ENCODE measurements around the gene VPS51.

VPS51 gene

DNA sequence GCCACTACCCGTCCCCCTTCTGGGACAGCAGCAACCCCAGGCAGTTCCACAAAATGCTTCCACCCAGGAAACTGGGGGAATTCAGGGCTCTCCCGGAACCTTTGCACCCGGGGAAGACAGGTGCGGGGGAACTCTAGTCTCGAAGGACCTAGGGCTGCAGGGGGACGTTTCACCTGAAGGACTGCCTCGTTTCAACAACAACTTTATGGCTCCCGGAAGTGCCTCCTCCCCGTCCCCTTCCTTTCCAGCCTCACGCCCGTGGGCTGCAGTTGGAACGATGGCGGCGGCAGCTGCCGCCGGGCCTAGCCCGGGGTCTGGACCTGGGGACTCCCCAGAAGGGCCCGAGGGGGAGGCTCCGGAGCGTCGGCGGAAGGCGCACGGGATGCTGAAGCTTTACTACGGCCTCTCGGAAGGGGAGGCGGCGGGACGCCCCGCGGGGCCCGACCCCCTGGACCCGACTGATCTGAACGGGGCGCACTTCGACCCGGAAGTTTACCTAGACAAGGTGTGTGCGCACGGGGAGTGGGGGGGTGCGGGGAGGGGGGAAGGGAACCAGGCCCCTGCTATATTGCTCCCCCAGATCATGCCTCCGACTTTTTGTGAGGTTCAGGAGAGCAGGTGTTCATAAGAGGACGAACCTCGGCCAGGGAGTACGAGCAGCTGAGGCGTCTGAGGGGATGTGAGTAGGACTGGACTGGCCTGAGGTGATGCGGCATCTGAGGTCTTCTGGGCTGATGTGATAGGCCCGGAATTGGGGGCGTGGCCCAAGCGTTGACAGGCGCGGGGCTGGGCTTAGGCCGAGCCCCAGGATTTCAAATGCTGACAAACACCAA, at the start of gene VPS51:
VPS51 (plus strand) TSS at position 241 of the 833 bp plus-strand sequence; CDS start at position 278, 37 bp downstream.
- DNase-seq: peak; percentile 63

DNA sequence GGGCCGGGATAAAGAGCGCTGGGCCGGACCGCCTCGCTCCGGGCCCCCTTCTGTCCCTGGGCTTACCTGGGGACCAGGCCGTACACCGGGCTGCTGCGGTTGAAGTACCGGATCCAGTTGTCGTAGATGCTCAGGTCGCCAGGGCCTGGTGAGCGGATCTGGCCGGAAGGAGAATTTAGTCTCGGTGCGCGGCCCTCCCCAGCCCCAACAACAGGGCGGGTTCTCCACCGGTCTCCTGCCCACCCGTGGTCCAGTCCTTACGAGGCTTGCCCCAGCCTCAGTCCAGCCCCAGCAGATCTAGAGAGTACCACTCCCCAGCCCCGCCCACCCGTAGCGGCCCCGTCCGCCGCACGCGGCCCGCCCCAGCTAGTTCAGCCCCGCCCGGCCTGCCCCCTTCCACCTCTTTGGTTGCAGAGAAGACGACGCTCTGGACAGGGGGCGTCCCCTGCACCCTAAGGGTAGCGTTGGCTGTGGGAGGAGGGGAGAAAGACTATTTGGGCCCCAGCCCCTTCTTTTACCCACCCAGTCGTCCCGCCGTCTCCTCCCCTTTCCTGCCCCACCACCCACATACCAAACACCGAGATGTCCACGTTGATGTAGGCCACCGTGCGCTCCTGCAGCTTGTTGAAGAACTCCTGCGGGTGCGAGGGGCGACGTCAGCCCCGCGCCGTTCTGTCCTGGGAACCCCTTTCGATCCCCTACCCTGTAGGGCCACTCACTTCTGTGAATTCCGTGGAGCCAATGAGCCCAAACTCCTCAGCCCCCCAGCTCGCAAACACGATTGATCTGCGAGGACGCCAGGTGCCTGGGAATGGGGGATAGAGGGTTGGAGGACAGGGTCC, 48.2 kb upstream of the VPS51 start:
- no peak for DNase-seq

DNA sequence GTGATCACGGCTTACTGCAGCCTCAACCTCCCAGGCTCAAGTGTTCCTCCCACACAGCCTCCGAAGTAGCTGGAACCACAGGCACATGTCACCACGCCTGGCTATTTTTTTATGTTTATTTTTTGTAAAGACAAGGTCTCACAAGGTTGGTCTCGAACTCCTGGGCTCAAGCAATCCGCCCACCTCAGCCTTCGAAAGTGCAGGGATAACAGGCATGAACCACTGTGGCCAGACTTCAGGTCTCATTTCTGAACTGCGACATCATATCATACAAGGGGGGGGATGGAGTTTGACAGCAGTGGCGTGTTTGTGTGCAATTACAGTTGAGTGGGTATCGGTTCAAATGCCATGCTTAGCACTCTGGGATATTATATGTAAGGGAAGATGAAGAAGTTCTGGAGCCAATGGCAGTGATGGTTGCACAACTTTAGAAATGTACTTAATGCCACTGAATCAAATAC, 44.6 kb upstream of the VPS51 start:
- no peak for DNase-seq

DNA sequence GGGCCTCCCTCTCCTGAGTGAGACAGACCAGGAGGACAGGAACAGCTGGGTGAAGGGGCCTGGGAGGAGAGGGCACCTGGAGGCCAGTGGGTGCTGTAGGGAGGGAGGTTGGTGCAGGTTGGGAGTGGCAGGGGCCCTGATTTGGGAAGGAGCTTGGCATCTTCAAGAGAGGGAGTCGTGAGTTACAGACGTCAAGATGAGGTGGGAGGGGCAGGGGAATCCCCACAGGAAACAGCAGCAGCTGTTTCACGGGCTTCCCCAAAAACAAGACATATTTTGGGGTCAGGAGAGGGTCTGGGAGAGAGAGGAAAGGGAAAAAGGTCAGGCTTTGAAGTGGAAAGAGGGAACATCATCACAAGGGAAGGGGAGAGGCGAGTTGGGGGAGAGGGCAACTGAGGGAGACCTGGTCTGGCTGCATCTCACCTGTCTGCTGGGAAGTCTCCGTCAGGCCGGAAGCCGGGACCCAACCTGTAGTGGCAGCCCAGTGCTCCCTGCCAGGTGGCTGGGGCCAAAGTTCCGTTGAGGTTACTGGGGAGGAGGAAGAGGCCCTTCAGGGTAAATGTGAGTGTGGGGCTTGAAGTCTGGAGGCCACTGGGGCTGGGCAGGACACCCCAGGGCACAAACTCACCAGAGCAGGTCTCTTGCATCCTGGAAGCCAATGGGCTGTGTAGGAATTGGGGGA, 42.0 kb upstream of the VPS51 start:
- DNase-seq: no peak

- DNase-seq: no peak
These were observed 40.5 kb upstream of the VPS51 start for GRCh38 chr11:65055538-65055937.

DNA sequence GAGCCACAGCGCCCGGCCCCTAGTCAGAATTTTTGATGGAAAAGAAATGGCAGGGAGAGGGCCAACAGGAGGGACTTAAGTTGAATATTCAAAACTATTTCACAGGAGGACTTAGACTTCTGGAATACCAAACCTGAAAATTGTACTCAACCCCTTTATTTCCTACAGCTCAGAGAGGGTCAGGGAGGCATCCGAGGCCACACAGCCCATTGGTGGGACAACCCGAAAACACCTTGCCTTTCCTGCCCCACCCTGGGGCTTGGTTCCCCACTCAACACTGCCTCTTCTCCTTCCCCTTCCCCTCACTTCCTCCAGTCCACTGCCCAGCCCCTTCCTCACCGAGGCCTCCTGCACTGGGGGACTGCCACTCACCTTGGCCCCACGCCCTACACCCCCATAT, 39.0 kb upstream of the VPS51 start:
- DNase-seq: no peak

- no peak for DNase-seq
These were observed 38.5 kb upstream of the VPS51 start for GRCh38 chr11:65057526-65057925.

- no peak for DNase-seq
These were observed 38.0 kb upstream of the VPS51 start for GRCh38 chr11:65058012-65058411.

GRCh38 chr11:65058419-65059054, 37.5 kb upstream of the VPS51 start, which contains the start of gene NAALADL1:
Gene NAALADL1 (minus strand): TSS chr11:65058553. CDS start chr11:65058521, 32 bp downstream.
- no peak for DNase-seq

DNA sequence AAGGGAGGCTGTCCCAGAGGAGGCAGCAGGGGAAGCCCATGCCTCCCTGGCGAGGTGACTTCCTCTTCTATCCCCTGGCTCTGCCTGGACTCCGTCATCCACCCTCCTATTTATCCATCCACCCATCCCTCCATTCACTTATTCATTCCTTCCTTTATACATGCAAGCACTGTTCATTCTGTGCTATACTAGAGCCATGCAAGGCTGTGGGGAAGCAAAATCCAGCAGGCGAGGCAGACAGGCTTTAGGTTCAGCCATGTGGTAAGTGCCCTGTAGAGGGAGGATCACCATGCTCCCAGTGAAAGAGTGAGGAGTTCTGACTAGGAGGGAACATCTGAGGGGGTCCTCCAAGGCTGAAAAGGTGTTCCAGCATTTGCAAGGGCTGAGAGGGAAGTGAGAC, 36.5 kb upstream of the VPS51 start:
- no peak for DNase-seq

DNA sequence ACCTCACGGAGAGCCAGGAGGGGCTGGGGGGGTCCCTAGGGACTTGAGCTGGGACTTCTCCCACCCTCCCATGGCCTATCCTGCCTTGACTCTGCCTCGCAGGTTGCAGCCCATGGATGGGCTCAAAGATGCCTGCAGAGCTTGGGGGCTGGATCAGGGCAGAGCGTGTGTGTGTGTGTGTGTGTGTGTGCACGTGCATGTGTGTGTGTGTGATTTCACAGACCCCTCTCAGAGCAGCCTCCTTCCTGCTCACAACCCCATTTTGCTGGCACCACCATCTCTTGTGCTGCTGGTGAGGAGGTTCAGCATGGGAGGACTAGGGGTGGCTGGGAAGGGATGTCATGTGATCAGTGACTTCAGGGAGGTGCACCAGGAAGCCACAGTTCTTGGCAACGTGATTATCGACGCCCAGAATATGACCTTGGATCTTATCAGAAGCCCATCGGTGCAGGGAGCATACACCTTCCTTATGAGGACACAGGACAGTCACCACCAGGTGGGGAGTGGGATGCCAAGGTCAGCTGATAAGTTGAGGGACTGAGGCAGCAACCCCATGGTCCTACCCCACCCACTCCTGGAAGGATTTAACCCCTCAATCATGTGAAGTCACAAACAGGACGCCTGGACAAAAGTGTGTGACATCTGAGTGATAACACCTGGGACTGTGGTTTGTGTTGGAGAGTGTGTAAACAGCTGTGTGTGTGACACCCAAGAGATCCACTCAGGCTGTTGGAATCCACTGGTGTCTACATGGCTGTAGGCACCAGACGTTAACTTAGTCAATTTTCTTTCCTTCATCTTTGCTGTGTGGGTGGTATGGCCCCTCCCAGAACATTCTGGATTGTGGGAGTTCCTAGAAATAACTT, 35.8 kb upstream of the VPS51 start:
- no peak for DNase-seq

DNA sequence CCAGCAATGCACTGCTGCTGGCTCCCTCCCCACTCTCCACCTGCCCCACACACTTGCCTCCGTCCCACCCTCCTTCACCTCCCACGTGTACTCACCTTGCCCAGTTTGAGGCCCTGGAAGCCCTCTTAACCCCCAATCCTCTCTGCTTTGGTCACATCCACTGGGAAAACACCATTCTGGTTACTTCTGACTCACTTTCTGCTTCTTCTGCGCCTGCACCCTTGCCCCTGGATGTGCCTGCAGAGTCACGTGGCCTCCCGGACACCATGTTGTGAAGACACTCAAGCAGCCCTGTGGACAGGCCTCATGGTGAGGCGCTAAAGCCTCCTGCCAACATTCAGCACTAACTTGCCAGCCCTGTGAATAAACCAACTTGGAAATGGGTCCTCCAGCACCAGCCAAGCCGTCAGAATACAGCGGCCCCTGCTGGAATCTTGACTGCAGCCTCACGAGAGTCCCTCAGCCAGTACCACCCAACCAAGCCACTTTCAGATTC, 35.1 kb upstream of the VPS51 start:
- DNase-seq: peak; percentile 76

DNA sequence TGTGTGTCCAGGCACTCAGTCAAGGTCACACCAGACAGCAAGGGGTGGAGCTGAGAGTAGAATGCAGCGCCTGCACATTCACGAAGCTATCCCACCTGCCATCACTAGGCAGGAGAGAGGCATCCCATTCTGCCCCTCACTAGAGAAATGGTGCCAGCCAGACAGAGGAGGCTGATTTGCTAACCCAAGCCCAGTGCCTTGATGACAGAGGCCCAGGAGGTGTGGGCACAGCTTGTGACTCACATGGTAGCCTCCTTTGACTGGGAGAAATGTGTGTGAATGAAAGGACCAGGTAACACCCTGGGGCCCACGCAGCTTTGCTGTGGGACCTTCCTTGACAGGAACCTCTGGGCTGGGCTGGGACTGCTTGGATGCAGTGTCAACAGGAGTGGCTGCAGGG, 32.5 kb upstream of the VPS51 start:
- no peak for DNase-seq

DNA sequence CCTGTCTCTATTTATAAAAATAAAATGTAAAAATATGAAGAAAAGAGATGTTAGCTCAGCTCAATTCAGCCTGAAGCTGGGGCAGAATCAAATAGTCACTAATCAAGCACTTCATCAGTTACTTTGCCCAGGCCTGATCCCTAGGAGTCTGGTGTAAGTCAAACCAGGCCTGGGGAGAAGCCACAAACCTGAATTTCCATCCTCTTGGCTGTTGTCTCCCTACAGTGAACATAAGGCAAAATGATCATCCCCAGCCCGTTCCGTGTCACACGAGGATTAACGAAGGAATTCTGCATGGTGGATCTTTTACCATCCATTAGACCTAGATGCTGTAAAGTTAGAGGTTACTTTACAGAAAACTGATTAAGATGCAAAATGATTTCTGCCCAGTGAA, 31.2 kb upstream of the VPS51 start:
- no peak for DNase-seq

DNA sequence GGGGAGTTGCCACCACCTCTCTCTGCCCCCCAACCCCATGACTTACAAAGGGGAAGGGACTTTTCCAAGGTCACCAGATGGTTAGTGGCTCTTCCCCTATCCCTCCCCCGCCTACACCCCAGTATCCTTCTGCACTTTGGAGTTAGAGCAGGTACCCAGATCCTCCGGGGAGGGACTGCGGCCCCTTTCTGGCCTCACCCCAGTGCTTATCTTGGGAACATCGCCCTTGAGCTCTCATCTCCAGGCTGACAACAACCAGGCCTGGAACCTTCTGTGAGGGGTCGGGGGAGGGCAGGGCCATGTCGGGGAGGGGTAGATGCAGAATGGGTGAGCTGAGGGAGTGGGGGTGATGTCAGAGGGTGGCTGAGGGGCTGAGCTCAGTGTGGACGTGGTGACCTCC, 30.2 kb upstream of the VPS51 start:
- no peak for DNase-seq

DNA sequence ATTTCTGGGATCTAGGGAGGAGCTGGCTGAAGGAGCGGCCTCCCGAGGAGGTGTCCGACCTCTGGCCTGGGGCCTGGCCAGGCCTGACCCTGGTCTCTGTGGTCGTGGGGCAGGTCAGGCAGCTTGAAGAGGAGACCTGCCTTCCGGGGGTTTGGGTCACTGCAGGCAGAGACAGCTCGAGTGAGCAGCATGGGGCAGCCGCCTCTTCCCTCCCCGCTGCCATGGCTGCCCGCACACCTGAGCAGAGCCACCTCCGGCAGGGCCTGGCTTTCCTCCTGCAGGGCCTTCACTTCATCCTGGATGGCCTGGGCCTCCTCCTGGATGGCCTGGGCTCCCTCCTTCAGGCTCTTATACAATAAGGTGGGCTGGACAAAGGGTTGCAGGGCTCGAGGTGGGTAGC, 29.7 kb upstream of the VPS51 start:
- DNase-seq: no peak

- no peak for DNase-seq
These were observed 29.2 kb upstream of the VPS51 start for GRCh38 chr11:65066805-65067291.

DNA sequence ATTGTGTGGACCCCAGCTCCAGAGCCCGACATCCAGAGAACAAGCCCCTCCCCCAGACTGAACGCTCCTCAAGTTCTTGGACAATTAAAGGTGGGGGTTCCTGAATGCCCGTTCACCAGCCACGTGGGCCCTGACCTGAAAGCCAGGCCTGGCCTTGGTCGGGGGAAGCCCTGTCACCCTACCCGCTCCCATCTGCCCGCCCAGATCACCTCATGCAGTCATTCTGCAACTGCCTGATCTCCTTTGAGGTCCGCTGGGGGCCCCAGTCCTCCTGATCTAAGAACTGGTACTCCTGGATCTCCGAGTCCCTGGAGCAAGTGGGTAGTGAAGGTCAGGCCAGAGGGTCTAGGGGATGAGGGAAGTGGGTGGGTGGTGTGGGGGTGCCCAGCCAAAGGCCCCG, 28.6 kb upstream of the VPS51 start:
- DNase-seq: no peak

- no peak for DNase-seq
These were observed 26.8 kb upstream of the VPS51 start for GRCh38 chr11:65069217-65069616.

DNA sequence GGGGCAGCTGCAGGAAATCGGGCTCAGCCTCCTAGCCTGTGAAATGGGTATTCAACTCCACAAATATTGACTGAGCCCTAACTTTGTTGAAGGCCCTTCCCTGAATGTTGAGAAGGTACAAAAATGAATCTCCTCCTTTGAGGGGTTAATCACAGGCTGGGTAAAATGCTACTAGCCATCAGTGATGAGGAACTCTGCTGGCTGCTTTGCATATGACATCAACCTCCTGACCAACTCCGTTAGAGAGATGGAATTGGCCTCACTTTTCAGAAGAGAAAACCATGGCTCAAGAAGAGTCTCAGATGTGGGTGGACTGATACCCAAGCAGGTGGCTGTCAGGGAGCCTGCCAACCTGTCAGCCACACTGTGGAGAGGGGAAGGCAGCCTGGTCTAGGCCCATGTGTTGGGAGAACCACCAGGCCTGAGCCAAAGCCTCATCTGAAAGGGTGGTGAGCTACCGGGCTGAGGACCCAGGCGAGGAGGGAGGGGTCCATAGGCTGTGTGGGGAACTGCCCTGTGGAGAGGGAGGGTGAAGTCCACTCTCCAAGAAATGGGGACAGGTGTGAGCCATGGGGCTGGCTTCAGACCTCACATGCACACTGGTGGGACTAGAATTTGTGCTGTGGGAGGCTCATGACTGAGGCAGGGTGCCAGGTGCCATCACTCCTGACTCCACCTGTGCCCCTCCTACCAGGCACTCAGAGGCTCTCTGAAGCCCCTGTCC, 23.9 kb upstream of the VPS51 start:
- DNase-seq: no peak

DNA sequence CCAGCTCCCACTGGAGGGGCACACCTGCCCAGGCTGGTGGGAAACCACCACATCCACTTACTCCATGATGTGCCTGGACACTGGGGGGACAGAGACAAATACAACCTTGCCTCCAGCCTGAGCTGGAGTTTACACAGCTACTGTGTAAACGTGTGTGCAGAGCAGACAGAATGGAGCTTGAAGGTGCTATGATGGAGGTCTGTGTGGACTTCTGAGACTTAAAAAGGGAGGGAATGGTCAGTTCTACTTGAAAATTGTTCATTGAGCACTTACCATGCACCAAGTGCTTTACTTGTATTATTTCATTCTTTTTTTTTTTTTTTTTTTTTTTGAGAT, 23.4 kb upstream of the VPS51 start:
- no peak for DNase-seq

Data from T1000 (cell line).